Dermis microvascular lymphatic vessel endothelial cell (primary cell): ENCODE measurements around the gene NUDT5. TPM values are rescaled to one million over a fixed set of nuclear protein-coding genes. Genes with fewer than 3 reads are reported as not detected.
A peak's percentile ranks its signal among the peaks of the same experiment; 100 is the strongest.
"Not testable (repeated sequence)": the region's sequence is repeated elsewhere in the genome, so short reads cannot be mapped to it uniquely, and the experiment has no call there.

Experiments
- DNase-seq, 2 donors: peaks; one replicate each; pipeline versions ENCODE4 v3.0.0 to v3.0.0-alpha.2; 2010; ENCODE audit warnings: low read depth in 2 of 2
- total RNA-seq: library from RNA; depleted of rRNA; stranded (reverse); fragments of >200 nt; gene quantifications from 2 replicates; pipeline ENCODE4 v1.2.1, GENCODE V29; 2014

NUDT5 gene
- total RNA-seq, 1 donor from 2014 or later: 39.9 TPM

- DNase-seq: no peak
Observed at GRCh38 chr10:12205082-12205481, 9.4 kb upstream of the NUDT5 start.

GRCh38 chr10:12202226-12202625 lies 6.5 kb upstream of the NUDT5 start:
- DNase-seq: no peak

DNA sequence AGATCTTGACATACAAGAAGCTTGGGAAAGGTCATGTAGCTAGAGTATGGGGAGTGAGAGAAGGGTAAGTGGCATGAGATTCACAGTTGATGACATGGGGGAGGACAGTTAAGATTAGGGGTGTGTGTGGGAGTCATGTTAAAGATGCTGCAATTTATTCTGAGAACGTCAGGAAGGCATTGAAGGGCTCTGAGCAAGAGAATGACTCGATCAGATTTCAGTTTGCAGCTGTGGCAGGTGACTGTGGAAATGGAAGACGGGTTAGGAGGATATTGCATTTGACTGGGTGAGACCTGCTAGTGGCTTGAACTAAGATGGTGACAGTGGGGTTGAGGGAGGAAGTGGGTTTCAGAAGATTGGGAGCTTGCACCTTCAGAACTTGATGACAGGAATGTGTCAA lies 5.9 kb upstream of the NUDT5 start:
- DNase-seq: no peak

DNA sequence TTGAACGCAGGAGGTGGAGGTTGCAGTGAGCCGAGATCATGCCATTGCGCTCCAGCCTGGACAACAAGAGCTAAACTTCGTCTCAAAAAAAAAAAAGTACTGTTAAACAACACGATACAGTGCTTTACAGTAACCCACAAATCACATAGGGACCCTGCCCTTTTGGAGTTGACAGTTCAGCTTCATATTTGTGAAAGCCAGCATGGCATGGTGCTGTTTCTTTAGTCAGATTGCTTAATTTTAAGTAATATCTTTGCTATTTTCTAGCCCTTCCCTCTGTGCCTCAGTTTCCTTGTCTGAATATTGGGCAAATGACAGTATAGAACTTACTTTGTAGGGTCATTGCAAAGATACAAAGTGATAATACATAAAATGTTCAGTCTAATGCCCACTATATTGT lies 5.2 kb upstream of the NUDT5 start:
- DNase-seq: no peak

DNA sequence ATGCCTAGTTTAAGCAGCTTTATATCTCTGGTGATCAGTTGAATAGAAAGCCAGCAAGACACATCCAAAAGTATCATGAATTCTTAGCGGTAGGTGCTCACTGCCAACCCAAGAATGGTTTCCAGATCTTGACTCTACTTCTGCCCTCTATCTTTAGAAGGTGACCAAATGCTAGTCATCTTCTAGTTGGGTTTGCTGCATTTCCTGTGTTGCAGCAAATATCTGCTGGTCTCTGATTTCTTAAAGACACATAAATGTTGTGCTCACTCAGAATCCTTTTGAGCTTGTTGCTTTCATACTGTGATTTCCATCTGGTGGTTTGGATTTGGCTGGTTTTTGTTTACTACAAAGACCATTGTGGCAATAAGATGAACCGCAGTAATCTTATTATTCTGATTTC lies 2.5 kb upstream of the NUDT5 start:
- DNase-seq: no peak

GRCh38 chr10:12196531-12197211 lies 980 bp upstream of the NUDT5 start:
- no peak for DNase-seq

DNA sequence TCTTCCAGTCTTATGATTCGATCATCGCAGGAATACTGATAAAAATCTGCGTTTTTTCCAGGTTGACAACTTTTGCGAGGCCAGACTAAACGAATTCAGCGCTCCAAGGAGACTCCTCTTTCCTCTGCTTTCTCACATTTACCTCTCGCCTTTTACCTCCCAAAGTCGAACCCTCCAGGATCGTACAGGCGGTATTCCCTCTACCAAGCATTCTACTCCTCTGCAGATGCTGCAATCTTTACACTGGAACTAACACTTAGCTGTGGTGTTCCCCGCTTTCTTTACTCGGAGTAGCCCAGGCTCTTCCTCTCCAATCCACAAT lies 449 bp downstream of the NUDT5 start:
- DNase-seq: no peak

GRCh38 chr10:12194752-12195271 lies 879 bp downstream of the NUDT5 start:
- peak in 1 of 2 donors; percentile 28 for DNase-seq

- DNase-seq: no peak
Observed at GRCh38 chr10:12193193-12193592, 2.5 kb downstream of the NUDT5 start.

DNA sequence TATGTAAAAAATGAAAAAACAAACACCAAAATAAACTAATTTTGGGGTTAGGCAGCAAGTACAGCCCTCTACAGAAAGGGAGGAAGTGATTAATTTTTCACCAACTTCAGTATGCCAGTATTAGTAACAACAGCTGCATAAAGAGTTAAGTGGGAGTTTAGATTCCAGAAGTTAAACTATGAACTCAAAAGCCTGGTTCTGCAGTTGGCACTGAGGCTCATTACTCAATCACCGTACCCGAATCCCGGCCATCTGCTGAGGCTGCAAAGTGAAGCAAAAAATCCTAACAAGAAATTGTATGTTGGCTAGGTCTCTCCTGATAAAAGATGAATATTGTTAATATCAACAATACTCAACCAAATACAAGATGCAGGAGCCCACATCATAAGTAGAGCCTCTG lies 4.0 kb downstream of the NUDT5 start:
- DNase-seq: peak in 1 of 2 donors; percentile 13

GRCh38 chr10:12189426-12189825 lies 6.3 kb downstream of the NUDT5 start:
- no peak for DNase-seq

GRCh38 chr10:12188656-12189055 lies 7.0 kb downstream of the NUDT5 start:
- DNase-seq: no peak

DNA sequence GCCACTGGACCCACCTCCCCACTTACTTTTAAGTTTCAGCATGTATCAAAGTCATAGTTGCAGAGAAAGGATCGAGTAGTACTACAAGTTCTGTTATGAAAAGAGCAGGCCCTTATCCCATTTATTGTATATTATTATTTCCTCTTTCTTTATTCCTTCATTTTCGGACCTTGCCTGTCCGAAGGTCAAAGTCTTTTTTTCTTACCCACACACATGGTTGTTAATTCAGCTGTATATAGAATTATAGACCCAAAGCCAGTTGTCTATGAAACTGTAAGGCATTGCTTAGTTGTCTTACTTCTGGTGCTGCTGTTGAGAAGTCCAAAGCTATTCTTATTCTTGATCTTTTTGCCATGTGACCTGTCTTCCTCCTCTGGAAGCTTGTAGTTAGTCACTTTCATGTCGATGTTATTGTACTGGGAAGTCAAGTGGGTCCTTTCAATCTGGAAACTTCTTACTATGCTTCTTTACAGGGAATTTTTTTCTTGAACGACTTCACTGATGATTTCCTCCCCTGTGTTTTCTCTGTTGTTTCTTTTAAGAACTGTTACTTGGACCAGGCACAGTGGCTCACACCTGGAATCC lies 8.3 kb downstream of the NUDT5 start:
- peak in 1 of 2 donors; percentile 17 for DNase-seq

DNA sequence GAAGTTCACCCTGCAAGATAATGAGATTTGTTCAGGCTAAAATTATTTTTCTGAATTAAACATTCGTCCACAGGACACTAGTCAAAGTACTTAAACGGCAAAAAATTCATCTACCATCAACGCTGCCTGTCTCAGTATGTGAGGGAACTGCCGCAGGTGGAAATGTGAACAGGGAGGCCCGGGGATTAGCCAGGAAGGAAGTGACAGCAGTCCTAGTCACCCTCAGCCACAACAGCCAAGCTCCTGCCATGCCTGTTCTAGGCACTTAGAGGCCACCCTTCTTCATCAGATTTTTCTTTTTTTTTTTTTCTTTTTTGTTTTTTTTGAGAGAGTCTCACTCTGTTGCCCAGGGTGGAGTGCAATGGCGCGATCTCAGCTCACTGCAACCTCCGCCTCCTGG lies 9.4 kb downstream of the NUDT5 start:
- DNase-seq: peak; percentile 48 to 73

DNA sequence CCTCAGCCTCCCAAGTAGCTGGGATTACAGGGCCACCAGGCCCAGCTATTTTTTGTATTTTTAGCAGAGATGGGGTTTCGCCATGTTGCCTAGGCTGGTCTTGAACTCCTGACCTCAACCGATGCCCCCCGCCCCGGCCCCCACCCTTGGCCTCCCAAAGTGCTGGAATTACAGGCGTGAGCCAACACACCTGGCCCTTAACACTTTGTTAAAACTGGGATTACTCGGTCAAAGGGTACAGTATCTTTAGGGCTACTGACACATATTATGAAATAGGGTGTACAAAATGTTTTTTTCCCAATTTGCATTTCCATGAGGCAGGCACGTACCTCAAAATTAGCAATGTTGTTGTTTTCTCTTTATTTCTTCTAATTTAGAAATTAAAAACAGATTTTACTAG lies 11.5 kb downstream of the NUDT5 start:
- DNase-seq: no peak

- DNase-seq: peak in 1 of 2 donors; percentile 16
Observed at GRCh38 chr10:12181065-12181775, 14.5 kb downstream of the NUDT5 start.

DNA sequence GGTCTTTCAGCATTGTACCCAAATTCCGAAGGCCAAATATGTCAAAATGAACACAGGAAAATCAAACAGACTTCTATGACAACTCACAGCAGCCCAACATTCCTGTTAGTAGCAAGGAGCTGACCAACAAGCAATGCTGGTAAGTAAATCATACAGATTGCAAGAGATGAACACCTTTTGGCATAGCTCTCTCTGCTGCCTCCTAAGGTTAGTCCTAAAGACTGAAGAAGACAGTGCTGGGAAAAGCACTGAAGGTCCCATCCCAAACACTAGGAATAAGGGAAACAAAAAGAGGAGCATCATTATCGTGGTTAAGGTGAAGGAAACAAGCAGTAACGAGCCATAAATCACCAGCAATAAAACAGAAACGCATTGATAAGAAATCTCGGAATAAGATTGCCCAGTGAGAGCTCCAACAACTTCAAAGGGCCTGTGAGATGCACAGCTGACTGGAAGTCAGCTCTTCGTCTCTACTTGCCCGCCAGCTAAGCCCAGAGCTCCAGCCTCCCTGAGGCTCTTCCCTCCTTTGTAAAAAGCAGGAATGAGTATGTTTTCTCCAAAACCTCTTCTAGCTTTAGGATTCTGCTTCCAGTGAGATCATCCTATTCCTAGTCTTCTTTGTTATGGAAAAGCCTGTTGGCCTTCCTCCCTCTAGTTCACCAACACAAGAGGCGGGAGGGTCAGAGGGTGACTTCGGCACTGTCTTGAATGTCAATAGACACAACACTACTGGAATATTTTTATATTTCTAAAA lies 15.3 kb downstream of the NUDT5 start:
- DNase-seq: no peak

DNA sequence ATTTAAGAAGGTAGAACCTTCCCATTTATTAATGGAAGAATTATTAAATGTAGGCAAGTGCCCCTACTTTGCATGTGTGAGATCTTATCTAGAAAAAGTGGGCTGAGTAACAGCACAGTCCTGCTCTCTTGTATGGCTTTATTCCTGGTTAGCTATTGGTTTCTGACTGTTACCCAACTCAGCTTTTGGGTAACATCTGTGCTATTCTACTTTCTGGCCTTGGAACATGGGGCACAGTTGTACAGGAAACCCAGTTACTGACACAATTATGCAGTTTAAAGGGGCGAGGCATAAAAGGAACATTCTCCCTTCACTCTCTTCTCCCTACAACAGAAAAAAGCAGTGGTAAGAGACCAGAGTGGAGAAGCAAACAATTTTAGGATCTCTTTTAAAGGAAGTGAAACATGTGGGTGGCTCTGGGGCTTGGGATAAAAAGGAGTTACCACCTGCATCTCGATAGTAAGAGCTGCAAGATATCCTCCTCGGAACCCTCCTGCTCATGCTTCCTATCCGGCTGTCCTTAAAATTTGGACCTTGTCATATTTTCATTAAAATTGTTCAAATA lies 16.0 kb downstream of the NUDT5 start:
- no peak for DNase-seq

DNA sequence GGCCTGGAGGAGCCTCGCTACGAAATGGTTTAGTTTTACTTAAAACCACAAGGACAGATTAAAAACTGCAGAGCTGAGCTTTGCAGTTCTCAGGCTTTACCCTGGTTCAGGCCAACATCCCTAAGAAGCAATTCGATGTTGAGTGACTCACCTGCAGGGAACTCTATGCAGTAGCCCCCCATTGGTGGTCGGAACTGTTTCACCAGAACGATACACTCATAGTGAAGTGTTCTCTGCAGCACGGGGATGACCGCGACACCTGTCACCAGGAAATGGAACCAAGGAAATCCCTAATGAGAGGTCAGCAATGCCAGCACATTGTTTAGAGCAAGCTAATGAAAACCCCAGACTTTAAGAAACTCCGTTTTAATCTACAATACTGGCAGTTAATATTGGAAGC lies 18.0 kb downstream of the NUDT5 start:
- no peak for DNase-seq

- DNase-seq: not testable (repeated sequence)
Observed at GRCh38 chr10:12171512-12171911, 24.2 kb downstream of the NUDT5 start.

- DNase-seq: no peak
Observed at GRCh38 chr10:12165999-12166775, 29.5 kb downstream of the NUDT5 start.
